GM21529 (cell line): ENCODE data around the gene KIF26B.

ENCODE experiments used
- ATAC-seq: cut with Tn5 transposase; IDR thresholded peaks from one replicate; pipeline ENCODE4 v1.9.1; 2021; ENCODE audit not compliant: unreplicated experiment

Gene KIF26B

GRCh38 chr1:245484176-245484575 lies 329.4 kb downstream of the KIF26B start:
- ATAC-seq = no peak

DNA sequence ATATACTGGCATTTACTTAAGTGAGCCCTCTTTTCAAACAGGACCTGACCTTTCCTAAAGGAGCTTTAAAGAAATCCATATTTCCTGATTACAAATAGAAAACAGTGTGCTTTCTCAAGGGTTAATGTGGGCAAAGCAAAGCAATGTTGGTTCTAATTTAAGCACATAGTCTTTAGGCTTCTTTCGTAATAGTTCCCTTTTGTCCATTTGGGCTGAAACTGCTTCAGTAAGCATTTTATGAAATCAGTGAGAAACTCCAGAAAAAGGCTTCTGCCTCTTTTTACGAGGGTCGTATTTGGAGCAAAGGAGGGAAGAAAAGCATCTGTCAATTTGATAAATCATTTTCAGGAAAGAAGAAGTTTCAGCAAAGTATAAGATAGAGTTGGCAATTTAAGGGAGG lies 331.2 kb downstream of the KIF26B start:
- ATAC-seq = no peak

- no peak for ATAC-seq
Observed at GRCh38 chr1:245486775-245487470, 332.1 kb downstream of the KIF26B start.

DNA sequence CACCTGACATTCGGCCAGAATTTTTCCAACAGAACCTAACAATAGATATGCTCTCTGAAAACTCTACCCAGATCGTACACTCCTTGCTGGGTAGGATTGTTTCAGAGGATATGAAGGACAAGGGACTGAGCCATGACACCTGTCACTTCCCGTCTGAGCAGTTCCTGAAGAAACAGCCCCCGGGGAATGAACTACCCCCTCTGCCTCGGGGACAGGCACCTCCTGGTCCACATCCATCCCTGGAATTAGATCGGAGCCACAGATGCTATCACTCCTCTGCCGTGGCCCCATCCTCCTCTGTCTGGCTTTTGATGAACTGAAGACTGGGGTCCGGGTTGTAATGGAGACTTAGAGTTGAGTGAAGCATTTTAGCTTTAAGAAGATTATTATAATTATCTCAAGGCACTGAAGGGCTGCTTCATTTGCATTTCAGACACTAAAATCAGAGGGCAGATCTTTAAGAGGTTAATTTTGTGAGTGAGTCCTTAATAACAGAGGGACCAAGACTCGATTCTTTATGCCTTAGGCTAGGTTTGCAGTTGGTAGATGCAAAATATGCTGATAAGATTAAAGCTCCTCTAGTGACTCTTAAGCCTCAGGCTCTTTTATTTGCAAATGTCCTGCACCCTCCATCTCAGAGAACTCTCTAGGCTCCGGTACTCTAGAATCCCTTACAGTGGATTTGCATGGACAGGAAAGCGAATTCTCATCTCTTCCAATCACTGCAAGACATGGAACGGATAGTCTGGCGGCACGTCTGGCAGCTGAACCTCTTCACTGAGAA lies 333.8 kb downstream of the KIF26B start:
- ATAC-seq = no peak

DNA sequence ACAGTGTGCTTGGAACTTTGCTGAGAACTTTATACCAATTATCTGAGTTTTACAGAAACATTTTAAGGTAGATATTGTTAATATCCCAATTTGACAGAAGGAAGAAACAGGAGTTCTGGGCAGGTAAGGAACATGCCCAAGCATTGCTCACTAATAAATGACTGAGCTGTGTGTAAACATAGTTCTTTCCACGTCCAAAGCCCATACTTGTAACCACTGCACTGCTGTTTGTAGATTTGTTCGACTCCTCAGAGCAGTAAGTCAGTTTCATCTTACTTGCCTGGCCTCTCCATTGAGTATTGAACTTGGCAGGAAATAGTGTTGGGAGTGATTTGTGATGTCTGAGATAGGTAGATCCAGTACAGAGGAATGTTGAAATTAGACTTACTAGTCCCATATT lies 335.1 kb downstream of the KIF26B start:
- ATAC-seq = no peak

GRCh38 chr1:245493029-245493428 lies 338.2 kb downstream of the KIF26B start:
- ATAC-seq = no peak

DNA sequence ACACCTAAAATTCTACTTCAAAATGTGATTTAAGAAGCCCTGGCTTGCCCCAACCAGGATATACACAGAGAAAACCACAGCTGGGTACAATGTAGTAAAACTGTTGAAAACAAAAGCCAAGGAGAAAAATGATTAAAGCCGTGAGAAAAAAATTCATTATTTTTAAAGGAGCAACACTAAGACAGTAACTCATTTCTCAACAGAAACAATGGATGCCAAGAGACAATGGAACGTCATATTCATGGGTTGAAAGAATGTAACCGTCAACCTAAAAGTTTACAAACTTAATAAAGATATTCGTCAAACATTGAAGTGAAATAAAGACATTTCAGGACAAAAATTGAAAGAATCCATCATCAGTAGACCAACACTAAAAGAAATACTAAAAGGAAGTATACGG lies 340.9 kb downstream of the KIF26B start:
- ATAC-seq = no peak

GRCh38 chr1:245500546-245500945 lies 345.8 kb downstream of the KIF26B start:
- no peak for ATAC-seq

DNA sequence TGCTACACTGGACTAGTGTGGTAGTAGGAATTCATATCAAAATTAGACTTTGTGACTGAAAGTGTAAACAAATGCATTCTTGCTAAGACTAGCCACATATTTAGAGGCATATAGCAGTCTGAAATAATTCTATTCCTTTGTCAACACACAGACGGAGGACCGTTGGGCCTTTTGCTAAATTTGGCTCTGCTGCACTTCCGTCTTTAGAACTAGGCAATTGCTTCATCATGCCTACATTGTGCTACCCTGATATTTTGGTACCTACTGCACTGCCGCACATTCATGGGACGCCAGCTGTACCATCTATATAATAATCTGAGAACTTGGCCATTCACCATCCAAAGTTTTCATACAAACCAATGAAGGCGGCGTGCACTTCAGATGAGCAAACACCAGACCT lies 346.8 kb downstream of the KIF26B start:
- no peak for ATAC-seq

GRCh38 chr1:245503548-245503947 lies 348.8 kb downstream of the KIF26B start:
- no peak for ATAC-seq

GRCh38 chr1:245510144-245510543 lies 355.4 kb downstream of the KIF26B start:
- ATAC-seq = no peak

DNA sequence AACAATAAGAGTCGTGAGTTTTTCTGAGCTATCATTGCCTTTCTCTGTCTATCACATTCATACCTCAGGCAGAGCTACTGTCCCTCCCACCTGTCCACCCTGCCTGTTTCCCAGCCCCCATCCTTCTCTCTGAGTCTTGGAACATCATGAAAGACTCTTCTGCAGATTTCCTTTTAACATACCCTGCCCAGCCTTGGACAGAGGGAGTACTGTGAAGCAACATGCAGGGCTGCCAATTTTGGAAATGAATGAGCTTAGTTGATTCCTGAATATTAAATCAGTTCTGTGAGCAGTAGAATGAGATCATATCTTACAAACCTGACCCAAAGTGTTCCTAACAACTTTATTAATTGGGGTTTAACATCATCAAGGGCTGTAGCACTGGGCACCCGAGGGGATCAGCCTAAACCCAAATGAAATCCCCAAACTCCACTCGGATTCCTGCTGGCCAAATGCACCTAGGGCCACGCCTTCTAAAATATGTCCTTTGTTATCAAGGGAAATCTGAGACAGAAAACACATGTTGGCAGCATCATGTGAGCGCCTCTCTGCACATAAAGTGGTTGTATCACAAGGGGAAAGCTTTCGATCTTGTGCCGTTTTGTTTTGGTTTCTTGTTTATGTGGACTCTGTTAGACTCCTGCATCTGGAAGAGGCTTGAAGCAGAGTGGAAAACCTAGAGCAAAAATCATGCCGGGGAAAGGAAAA lies 357.6 kb downstream of the KIF26B start:
- no peak for ATAC-seq

DNA sequence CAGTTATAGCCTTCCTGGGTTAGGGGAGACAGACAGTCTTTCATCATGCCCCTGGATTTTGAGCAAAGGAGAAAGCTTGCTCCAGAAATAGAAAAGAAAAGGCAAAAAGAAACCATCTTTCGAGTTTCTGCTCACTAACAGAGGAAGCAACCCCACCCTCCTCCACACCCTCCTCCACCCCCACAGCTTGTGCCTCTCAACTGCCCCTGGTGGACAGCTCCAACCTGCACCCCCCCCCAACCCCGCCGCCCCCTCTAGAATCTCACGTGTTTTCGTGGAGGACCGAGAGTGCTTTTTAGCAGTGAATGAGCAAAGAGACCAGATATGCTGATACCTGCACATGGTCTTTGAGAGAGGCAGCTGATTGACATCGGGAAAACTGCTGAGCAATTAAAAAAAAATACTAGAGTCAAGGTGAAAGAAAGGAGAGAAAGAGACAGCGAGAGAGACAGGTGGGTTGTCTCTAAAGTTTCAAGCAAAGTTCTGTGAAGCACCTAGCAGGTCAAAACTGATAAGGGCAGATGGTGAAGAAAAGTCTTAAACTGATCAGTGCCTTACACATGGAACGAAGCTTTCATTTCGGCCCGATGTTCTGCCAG lies 358.3 kb downstream of the KIF26B start:
- no peak for ATAC-seq

- ATAC-seq = no peak
Observed at GRCh38 chr1:245516284-245516759, 361.5 kb downstream of the KIF26B start.

DNA sequence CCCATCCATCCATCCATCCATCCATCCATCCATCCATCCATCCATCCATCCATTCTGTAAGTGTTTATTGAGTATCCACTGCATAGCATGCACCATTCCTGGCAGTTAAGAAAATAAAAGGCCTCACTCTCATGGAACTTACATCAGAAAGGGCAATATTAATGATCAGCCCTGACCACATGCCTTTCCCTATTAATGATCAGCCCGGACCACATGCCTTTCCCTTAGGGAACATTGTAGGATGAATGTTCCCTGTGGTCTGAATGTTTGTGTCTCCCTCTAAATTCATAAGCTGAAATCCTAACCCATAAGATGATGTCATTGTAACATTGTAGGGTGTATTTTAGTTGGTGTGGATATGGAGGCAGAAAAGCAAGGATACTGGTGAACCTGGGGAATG lies 365.8 kb downstream of the KIF26B start:
- ATAC-seq = no peak

GRCh38 chr1:245526141-245526540 lies 371.4 kb downstream of the KIF26B start:
- no peak for ATAC-seq

DNA sequence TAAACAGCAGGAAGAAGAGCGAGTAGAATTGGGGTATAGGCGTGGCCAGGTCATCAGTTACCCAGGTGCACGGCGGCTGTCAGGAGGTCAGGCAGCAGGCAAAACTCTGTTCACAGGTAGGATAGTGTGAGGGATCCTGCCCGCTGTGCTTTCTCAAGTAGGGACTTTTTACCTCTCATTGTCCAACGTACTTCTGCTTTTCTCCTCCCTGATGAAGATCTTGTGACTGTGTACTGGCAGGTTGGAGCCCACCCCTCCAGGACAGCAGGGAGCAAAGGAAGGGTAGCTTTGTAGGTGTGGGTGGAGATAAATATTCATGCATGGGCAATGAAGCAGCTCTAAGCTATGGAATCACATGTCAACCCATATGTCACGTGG lies 373.5 kb downstream of the KIF26B start:
- no peak for ATAC-seq

DNA sequence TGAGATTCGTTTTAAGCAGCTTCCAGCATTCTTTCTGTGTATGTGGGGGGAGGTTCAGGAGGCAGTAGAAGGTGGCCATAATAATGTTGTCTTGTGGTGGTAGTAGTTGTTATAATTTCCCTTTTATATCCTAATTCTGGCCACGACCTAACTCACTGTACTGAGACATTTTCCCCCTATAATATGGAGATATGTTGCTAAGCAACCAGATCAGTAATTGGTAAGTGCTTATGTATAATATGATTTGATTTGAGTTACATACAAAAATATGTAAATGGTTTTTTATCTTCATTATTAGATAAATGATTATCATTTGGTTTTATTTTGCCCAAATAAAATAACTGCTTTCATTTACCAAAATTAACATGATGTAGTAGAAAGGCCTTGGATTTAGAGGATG lies 376.2 kb downstream of the KIF26B start:
- ATAC-seq = no peak

GRCh38 chr1:245537992-245538391 lies 383.2 kb downstream of the KIF26B start:
- no peak for ATAC-seq

DNA sequence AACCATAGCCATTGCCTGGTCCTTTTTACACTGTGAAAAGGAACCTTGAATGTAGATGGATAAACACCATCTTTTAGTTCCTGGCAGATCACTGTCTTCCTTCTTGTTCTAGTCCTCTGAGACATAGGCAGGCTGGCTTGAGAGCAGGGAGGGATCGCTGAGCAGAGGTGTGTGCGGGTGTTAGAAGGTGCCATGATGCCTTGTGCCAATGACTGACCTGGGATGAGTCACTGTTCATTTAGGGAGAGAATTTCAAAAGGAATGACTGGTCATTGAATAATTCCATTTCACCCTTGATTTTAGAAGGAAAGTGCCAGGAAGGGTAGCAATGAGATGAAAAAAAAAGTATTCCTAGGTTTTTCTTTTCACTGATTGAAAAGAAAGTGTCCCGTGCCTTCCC lies 383.9 kb downstream of the KIF26B start:
- no peak for ATAC-seq

DNA sequence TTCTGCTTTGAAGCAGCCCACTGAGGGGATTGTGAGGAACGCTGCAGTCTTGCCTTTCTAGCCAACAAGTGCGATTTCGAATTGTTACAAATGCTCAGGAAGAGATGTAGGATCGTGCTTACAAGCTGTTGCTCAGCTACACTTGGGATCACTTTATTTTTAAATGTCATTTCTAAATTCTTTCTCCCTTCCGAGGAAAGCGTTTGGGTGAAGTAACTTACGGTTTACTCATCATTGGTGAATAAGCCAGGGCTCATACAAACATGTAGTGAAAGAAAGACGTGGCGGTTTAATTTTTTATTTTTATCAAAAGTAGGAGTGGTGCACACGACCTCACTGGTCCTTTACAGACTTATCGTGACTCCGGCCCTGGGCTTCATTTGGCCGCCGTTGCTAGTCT lies 386.6 kb downstream of the KIF26B start:
- ATAC-seq = no peak

DNA sequence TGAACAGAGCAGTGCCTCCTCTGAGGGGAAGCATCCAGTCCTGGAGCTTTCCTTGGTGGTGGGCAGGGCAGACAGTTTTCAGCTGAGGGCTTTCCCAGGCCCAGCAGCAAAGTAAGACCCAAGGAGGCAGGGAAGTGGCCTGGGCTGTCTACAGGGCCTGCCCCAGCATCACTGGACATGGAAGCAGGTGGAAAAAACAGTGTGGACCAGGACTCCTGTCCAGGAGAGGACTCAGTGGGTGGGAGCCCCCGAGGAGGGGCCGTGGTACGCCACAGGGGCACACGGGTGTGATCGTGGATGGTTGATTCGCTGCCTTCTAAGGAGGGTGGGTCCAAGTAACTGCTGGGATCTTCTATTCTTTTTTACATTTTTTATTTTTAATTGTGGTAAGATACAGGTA lies 387.6 kb downstream of the KIF26B start:
- ATAC-seq = no peak
